Islet of Langerhans (tissue), 1 donor: ENCODE measurements around the gene ATXN7L1.

Experiments
- FAIRE-seq: peaks from one replicate; lab custom pipeline; 2011; peaks lifted over from hg19 to GRCh38; lab: Jason Lieb, UNC

The ATXN7L1 gene

GRCh38 chr7:105580022-105580740, 296.2 kb downstream of the ATXN7L1 start:
- no peak for FAIRE-seq

- FAIRE-seq: no peak
These were observed 297.9 kb downstream of the ATXN7L1 start for GRCh38 chr7:105578496-105578895.

- no peak for FAIRE-seq
These were observed 299.1 kb downstream of the ATXN7L1 start for GRCh38 chr7:105577251-105577650.

GRCh38 chr7:105571891-105572290, 304.5 kb downstream of the ATXN7L1 start:
- no peak for FAIRE-seq

GRCh38 chr7:105567821-105568220, 308.6 kb downstream of the ATXN7L1 start:
- no peak for FAIRE-seq

GRCh38 chr7:105567024-105567423, 309.4 kb downstream of the ATXN7L1 start:
- no peak for FAIRE-seq

GRCh38 chr7:105565190-105565589, 311.2 kb downstream of the ATXN7L1 start:
- FAIRE-seq: no peak

- no peak for FAIRE-seq
These were observed 316.5 kb downstream of the ATXN7L1 start for GRCh38 chr7:105559926-105560325.
